Stimulated activated CD8-positive, alpha-beta memory T cell treated with anti-CD3 and anti-CD28 coated beads, Interleukin-7, amount 100 ng/mL, for 1 hour (primary cell): ENCODE data around the gene EEF1AKMT3.

Experiments
- DNase-seq, 2 donors: peaks; one replicate each; pipeline ENCODE4 v3.0.0-alpha.2; 2020; ENCODE audit warnings: low read depth in 2 of 2

The EEF1AKMT3 gene

DNA sequence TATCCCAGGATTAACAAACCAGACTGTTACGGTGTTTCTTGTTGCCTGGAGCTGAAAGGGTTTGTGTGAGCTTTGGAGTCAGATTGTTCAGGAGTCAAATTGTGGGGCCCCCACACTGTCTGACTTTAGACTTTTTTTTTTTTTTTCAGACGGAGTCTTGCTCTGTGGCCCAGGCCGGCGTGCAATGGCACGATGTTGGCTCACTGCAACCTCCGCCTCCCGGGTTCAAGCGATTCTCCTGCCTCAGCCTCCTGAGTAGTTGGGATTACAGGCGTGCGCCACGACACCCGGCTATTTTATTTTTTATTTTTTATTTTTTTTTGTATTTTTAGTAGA, 11.0 kb downstream of the EEF1AKMT3 start:
- no peak for DNase-seq

DNA sequence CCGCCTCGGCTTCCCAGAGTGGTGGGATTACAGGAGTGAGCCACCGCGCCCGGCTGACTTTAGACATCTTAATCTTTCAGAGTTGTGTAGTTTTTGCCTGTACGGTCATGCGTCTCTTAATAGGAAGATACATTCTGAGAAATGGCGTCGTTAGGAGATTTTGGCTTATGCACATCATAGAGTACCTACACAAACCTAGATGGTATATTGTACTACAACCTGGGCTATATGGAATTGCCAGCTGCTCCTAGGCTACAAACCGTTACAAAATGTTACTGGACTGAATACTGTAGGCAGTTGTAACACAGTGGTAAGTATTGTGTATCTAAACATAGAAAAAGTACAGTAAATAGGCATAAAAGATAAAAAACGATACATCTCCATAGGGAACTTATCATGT, 11.4 kb downstream of the EEF1AKMT3 start:
- DNase-seq: no peak

DNA sequence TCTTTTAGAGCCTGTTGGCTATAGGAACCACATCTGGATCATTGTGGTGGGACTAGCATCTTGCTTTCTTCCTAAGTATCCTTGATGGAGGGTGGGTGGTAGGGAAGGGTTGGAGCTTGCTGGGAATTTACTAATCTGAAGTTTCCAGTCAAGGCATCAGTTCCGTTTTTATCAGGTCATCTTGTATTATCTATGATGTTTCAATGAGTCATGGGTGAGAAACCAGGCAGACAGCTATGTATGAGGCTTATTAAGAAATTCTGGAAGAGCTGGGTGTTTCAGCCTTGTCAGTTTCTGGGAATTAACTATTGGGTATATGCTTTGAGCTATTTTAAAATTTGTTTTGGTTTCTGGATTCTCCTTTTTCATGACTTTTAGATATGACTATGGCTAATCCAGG, 21.5 kb downstream of the EEF1AKMT3 start:
- no peak for DNase-seq

DNA sequence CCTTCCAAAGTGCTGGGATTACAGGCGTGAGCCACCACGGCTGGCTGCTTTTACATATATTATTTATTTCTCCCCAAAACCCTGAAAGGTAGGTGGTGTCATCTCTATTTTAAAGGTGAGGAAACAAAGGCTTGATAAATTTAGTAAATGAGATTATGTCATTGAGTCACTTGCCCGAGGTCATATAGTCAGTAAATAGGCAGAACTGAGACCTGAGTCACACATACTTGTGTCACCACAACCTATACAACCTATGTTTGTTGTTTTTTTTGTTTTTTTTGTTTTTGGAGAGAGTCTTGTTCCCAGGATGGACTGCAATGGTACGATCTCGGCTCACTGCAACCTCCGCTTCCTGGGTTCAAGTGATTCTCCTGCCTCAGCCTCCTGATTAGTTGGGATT, 22.9 kb downstream of the EEF1AKMT3 start:
- DNase-seq: no peak

DNA sequence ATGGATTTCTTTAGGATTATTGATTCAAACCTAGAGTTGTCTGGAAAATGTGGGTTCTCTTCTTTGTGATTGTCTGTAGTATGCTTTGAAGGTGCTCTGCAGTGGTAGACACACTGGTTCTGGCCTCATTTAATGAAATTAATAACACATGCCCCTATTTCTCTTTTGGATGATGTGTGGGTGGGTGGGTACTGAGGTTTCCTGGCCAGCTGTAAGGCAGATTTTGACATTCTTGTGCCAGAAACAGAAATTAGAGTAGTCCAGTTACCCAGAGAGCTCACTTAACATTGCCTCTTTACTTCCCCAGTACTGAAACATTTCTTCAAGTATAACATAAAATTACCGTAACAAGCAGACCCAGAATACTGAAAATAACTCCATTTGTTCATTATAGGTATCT, 24.6 kb downstream of the EEF1AKMT3 start:
- DNase-seq: no peak

DNA sequence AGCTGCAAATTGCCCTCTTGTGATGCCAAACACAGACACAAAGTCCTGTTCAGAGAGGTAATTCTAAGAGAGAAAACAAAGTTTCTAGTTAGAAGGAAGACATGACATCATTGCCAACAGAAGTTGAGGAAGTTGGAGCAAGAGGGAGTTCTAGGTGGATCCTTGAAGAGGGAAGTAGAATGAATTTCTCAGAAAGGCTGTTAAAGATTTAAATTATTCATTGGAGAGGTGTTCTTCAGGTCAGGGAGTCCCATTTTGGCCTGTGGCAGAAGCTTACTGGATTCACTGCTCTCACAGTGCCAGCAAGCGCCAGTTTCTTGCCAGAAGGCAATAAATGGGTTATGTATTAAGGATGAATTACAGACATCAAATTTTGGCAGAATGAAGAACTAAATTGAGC, 25.5 kb downstream of the EEF1AKMT3 start:
- DNase-seq: no peak

DNA sequence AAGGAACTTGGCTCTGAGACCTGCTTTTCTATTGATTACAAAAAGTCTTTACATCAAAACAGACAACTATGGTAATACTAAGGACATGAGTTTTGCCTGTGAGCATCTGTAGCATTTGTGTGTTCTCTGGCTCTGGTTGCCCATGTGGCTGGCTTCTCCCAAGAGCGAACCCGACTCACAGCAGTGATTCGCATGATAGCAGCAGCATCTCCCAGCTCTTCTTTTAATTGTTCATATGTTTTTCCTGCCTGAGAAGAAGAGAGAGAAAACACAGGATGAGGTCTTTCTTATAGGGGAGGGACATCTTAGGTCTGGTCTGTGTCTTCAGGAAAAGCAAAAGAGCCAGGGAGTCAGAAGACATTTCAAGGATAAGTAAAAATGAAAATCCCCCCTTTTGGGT, 28.6 kb downstream of the EEF1AKMT3 start:
- DNase-seq: no peak

DNA sequence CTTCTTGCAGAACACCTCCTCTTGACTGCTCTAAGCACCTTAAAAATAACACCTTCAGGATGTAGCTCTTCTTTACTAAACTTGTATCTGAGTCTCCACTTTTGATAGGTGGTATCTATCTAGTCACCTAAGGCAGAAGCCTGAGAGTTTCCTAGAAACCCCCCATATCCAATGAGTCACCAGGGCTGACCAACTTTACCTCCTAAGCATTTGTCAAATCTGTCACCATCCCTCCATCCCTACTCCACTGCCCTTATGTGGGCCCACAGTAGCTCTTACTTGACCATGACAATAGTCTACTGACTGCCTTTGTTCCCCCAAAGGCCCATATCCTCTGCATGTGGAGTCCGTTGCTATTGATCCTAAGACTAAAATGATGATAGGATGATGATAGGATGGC, 30.2 kb downstream of the EEF1AKMT3 start:
- no peak for DNase-seq

DNA sequence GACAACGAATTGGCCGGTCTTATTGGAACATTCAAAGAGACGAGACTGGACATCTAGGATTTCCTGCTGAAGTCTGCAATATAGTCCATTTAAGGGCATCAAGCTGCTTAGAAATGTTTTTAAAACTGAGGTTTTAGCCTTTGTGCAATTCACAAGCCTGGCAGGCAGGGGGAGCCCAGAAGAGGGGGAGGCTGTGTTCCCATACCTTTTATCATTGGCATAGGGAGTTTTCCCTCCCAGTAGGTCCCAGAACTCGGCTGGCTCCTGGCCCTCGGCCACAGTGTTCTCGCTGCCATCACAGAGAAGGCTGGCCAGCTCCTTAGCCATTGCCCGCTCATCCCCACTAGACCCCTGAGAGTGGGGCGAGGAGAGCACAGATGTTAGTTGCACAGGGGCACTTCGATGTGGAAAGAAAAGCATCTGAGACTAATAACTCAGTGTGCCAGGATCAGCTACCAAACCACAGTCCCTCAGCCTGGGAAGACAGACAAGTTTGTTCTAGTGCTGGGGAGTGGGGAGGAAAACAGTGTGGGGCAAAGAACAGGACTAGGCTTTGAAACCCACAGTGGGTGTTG, 31.0 kb downstream of the EEF1AKMT3 start:
- no peak for DNase-seq

DNA sequence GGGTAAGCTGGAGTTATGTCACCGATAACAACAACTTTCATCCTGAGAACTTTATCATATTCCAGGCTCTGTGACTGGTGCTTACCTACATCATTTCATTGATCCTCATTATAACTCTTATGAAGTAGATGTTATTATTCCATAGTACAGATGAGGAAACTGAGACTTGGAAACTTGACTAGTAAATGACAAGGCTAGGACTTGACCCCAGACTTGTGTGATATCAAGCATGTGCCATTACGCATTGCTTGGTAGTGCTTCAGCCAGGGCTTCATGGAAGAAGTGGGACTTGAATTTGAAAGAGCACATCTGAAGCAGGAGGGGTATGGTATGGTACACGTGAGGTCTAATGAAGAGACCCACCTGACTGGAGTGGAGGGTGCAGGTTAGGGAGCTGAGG, 34.3 kb downstream of the EEF1AKMT3 start:
- DNase-seq: no peak

DNA sequence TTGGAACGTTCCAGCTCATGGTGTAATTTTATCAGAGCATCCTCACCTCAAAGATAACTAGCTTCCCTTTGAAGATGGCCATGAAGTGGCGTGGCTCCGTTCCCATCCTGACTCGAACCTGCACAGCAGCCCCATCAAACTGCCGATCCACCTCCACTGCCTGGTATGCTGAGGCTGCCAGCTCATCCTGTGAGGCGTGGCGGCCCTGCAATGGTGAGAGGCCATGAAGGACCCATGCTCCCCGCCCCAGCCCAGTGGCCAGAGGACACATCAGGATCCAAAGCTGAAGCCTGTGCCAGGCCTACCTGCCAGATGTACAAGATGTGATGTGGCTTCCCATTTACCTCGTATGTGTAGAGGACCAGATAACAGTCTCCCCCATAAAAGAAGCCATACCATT, 34.9 kb downstream of the EEF1AKMT3 start:
- DNase-seq: no peak

DNA sequence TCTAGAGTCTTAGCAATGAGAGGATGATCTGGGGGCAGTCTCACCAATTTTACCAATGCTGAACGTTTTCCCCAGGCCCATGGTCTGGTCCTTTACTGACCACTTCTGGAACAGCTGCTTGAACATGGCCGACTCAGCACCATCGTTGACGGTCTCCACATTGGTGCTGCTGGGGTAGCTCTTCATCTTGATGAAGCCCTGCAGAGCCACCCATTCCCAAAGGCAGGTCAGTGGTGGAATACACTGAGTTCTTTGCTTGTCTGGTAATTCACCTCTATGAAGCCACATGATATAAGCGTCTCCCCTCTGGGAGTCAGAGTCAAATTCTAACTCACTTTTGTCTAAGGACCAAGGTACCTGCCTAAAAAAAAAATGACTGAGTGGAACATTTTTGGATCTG, 35.9 kb downstream of the EEF1AKMT3 start:
- DNase-seq: no peak

DNA sequence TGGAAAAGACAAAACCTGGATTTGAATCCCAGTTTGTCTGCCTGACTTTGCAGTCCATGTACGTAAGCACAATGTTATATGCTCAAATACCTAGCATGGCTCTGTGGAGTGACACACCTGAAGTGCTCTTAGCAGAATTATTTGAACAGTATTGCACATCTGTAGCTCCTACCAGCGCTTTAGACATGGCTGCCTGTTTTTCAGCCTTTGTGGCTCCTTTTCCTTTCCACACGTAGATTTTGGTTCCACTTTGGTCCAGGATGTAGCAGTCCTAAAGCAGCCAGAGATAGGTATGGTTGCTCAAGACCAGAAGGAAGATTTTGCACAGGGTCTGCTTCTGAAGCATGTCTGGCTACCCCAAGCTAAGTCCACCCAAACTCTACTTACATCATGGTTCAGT, 37.0 kb downstream of the EEF1AKMT3 start:
- DNase-seq: no peak

DNA sequence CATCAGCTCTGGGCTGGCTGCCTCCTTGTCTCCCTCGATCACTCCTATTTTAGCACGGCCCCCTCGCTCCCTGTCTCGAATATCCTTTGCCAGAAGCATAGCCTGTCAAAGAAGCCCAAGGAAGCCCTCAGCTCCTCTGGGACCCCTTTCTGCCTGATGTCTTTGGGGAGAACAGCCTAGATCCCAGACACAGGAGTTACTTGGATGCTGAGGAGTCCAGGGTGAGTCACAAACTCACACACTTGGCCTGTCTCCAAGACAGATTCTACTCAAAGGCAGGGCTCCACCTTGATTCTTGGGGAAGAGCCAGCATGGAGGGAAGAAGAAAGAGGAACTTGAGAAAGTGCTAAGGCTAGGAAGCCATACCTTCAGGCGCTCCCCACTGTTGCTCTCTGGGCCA, 38.0 kb downstream of the EEF1AKMT3 start:
- DNase-seq: no peak

DNA sequence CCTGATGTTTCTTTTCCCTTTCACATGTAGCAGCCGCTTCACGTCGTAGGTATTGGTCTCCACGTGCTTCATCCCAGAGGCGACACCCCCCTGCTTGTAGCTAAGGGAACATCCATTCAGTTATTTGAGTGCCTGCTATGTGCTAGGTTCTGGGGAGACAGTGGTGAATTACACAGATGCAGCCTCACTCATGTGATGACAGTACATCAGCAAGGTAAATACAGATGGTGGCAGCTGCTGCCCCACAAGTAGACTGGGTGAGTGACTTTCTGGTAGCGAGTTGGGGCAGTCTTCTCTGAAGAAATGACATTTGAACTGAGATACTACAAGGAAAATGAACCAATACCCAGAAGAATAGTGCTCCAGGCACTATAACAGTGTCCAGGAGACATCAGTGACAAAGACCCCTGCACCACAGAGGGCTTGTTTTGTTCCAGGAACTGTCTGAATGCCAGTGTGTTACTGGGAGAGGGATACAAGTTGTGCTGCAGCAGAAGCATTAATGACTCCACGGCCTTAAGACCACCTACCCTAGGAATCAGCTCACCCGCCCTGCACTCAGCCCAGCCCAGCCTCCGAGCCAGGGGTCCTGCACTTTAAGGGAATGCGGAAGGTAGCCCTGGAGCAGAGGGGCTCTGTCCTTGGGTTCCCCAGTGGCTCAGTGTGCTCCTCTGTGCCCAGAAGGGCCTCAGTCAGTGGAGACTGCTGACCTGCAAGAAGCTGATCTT, 38.8 kb downstream of the EEF1AKMT3 start:
- DNase-seq: no peak

DNA sequence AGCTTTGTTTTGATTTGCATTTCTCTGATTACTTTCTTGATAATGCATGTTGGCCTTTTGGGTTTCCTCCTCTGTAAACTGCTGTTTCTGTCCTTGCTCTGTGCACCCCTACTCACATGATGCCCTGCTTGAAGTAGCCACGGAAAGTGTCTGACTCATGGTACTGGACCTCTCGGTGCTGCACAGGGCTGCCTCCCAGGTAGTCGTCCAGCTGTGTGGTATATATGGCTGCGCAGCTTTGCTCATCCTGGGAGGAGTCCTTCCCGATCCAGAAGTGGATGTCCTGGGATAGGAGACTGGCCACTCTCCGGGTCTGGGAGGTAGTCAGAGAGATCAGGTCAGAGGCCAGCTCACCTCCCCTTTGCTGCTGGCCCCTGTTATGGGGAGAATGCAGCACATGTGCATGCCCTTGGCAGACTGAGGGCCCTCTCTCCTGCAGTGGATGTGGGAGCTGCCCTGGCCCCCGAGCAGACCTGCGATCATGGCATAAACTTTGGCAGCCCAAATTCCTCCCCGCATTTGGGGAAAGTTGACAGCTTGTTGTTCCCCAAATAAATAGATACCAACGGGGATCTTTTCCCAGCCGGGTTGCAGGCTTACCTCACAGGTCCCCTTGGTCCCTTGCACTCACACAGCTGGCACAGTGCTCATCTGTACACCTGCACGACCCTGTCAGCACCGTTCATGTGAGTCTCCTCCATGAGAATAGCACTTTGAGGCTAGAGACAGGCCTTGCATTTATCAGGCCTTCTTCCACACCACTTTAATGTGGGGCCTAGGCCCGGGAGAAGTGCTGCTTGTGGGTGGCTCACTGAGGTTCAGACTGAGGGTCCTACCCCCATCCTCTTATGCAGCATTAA, 40.9 kb downstream of the EEF1AKMT3 start:
- DNase-seq: no peak

DNA sequence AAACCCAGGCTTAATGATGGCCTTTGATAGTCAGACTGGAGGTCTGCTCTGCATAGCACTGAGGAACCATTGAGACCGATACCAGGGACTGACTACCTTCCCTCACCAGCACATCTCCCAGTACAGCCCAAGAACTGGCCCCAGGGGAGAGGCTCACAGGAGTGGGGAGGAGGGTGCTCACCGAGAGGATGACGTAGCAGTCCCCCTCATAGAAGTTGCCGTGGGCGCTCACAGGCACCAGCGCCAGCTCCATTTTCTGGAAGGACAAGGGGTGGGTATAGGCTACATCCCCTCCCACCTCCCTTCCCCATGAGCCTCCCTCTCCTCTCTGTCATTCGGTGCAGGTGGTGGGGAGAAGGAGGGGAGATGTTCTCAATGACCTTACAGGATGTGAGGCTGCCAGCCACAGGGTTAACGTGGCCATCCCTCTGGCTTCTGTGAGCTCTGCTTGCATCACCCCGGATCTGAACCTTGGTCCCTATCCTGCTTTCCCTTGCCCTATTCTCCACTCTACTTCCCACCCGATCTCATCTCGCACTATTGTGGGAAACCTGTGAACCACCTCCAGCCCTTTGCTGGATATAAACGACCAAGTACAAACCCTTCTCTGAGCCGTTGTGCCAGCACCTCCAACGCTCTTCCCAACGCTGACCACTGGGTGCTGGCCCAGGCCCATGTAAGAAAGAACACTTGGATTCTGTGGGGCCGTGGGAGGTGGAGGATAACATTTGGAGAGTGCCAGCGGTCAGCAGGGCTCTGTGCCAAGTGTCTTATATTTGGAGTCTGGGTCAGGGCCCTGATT, 41.8 kb downstream of the EEF1AKMT3 start:
- DNase-seq: no peak

DNA sequence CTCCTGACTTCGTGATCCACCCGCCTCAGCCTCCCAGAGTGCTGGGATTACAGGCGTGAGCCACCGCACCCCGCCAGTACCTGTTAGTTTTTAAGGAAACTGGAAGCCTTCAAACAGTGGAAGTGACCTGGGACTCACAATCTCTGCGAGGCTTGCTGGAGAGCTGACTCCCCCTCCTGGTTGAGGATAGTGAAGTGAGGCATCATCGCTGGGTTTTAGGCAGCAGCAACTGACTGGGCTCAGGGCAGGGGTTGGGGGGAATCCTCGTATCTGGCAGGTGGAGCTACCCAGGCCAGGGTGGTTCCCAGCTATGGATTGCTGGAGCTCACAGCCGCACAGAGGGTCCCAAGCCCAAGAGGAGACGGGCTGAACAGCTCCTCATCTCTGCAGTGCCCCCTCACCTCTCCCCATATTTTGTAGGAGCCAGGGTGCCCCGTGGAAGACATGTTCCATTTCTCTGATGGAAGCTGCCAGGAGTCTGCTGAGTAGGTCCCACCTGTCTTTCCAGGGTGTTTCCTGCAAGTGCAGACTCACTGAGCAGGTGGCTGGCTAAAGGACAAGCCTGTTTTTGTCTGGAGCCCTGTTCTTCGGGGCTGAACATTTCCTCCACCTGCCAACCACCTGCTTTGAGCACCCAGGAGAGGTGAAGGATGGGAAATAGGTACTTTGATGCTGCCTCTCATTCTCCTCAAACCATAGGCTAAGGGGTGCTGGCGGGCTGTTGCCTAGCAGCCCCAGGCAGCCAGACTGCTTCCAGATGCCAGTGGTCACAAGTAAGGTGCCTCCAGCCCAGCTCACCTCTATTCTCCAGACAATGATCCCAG, 43.0 kb downstream of the EEF1AKMT3 start:
- DNase-seq: no peak

DNA sequence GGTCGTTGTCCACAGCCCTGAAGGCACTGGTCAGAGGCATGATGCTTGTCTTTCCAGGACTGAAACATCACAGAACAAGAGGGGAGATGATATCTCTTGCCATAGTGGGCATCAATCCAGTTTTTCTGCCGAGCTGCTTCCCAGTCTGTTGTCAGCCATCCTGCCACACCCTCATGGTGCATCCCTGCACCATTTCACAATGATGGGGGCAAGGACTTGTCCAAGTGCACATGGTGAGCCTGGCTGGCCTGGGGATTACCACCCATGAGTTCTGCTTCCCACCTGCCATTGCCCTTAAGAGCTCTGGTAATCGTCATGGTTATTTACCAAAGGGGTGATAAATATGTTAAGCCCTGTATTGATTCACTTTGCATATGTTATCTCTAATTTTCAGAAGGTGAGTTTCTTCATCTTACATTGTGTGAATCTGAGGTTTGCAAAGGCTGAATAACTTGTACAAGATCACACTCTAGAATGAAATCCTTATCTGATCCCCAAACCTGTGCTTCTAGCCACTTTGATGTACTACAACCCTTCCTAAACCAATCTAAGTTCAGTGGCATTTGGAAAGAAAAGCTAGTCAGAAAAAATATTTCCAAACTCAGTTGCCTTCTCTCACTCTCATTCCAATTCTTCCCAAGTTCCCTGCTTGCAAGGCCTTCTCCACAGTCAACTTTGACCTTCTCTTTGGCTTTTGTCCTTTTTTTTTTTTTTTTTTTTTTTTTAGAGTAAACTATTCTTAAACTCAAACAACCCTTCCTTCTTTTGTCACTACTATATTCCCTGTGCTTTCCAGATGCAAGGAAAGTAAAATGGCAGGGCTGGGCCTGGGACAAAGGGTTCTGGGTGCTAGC, 43.8 kb downstream of the EEF1AKMT3 start:
- no peak for DNase-seq

DNA sequence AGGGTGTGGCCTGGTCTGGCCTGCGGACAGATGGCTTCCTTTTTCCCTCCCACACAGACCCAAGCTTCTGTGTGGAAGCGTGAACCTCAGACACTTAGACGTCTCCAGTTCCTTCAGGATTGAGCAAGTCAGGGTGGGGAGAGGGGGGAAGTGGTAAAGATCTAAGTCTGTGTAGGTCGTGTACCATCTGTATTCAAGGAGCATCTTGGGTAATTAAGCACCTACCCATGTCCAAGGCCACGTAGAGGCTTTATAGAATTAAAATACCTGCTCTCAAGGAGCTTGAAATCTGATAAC, 44.4 kb downstream of the EEF1AKMT3 start:
- no peak for DNase-seq
